GM18499 (cell line): ENCODE results near the gene GAS7.
A peak's percentile ranks its signal among the peaks of the same experiment; 100 is the strongest.

ENCODE experiments used
- ATAC-seq: cut with Tn5 transposase; IDR thresholded peaks from one replicate; pipeline ENCODE4 v1.9.1; 2021; ENCODE audit warnings: moderate number of reproducible peaks; ENCODE audit not compliant: insufficient read depth, unreplicated experiment

GAS7 gene

DNA sequence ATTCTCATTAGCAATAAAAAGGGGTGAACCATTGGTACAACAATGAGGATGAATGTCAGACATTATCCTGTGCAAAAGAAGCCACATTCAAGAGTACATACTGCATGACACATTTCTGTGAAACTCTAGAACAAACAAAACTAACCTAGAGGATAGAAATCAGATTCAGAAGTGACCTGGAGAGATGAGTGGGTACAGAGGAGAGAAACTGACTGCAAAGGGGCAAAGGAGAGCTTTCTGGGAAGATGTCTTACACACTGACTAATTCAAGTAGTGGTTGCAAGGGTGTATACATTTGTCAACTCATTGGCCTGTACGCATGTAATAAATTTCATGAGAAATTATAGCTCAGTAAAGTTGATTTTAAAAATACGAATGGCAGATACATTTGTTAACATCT lies 115.6 kb downstream of the GAS7 start:
- no peak for ATAC-seq

DNA sequence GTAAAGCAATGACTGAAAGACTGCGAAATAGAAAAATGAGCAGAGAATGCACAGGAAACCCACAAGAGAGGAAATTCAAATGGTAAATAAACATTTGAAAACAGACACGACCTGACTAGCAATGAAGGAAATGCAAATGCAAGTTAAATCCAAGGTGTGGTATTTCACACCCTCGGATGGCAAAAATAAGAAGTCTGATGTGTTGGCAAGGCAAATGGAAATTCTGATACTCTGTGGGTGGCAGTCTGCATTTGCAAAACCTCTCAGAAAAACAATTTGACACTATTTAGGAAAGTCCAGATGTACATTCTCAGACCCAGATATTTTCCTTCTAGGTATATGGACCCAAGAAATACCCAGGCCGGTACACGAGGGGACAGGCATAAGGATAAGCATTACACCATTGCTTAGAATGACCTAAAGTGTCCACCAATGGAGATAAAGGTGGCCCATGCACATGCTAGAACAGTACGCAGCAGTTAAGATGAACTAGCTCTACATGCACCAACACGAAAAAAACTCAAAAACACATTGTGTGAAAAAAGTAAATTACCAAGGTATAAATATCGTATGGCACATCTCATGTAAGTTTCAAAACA lies 116.7 kb downstream of the GAS7 start:
- no peak for ATAC-seq

DNA sequence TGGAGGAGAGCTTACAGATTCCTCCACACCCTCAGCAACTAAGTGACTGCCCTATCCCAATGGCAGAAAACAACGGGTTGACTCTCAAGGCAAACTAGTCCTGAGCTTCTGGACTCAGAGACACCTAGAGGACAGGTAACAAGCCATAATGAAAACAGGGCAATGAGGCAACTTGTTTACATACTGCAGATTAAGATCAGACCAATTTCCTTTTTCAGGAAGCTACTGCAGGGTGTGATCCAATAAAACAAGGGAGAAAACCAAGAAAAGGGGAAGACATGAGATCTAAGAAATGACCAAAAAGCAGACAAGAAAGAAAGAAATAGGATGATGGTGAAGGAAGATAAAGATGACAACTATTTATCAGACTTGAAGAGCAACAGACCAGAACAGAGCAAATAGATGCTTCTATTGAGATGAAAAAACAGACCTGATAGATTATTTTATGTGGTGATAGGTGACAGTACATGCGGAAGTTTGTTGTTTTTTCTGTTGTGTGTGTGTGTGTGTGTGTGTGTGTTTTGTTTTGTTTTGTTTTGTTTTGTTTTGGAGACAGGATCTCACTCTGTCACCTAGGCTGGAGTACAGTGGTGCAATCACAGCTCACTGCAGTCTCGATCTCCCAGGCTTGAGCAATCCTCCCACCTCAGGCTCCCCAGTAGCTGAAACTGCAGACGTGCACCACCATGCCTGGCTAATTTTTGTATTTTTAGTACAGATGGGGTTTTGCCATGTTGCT lies 120.7 kb downstream of the GAS7 start:
- no peak for ATAC-seq

DNA sequence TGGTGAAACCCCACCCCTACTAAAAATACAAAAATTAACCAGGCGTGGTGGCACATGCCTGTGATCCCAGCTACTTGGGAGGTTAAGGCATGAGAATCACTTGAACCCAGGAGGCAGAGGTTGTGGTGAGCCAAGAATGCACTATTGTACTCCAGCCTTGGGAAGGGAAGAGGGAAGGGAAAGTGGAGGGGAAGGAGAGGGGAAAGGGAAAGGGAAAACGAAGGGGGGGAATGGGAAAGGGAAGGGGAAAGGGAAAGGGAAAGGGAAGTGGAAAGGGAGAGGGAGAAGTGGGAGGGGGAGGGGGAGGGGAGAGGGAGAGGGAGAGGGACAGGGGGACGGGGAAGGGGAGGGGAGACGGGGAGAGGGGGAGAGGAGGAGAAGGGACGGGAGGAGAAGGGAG lies 122.5 kb downstream of the GAS7 start:
- ATAC-seq, result no peak

DNA sequence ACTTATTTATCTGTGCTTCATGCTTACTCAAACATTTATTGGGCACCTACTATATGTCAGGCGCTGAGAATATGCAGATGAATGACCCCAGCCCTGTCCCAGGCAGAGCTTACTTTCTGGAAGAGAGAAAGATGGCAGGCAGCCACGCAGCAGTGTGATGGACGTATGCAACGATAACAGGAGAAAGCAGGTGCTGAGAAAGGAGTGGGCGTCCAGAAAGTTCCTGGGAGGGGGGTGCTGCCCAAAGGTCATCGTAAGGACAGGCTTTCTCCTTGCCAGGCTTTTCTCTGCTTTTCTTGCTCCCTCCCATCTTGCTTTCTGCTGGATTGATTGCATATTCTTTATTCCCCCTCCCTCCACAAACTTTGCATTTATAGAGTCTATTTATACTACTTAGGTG lies 124.5 kb downstream of the GAS7 start:
- no peak for ATAC-seq

DNA sequence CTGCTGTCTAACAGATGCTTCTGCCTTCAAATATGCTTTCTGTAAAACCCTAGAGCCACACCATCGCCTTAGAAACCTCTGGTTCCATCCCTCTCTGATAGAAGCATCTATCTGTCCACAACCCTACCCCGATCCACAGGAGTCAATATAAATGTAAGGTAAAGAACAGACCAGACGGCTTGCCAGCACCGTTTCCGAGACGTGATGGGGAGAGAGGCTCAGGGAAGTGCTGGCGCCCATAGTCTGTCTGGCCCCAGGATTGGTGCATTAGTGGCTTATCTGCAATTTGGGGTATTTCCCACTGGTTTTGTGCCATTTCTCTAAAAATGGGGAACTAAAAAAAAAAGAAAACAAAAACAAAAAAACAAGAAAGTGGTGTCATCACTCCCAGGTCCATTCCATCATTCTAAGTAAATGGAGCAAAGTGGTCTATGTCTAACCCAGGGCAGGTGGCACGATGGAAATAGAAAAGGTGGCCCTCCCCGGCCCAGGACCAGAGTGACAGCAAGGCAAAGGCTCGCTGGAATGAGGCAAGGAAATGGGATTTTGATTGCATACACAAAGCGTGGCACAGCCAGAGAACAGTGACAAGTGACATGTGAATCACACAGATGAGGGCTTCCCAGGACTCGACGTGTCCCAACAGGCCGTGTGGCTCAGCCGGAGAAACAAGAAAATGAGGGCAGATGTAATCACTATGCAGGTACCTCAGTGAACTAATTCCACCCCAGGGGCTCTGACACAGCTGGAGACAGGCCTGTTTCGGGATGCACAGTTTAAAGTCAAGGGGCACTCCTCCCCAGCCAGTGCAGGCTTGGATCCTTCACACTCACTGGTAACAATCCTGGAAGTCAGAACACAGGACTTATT lies 125.6 kb downstream of the GAS7 start:
- ATAC-seq, result no peak

DNA sequence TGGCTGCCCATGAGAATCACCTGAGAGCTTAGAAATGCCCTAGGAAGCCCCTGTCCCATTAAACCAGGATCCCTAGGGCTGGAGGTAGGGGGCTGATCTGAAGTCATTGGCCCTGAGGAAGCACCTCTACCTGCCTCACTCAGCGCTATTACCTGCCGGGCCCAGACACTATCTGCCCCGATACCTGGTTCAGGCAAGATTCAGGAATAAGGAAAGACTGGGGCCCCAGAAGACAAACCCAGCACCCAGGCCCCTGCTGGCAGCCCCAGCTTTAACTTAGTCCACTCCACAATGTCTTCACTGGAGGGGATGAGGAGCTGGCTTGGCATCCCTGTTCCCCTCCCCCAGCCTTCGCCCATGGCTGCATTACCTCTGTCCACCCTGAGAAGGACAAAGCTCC lies 126.3 kb downstream of the GAS7 start:
- ATAC-seq, result no peak

DNA sequence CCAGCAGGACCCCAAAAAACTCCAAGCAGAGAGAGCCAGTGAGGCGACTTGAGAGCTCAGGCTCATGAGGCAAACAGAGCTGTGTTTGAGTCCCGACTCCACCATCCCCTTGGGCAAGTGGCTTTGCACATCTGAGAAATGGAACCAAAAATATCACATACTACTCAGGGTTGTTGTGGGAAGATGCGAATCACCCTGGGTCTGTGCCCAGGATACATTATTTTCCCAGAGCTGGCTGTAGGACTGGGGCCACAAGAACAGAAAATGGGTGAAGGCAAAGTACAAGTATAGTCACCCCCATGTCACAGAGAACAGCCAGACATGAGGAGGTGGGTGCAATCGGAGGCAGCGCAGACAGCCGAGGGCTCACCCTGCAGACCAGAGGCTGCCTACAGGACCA lies 127.3 kb downstream of the GAS7 start:
- ATAC-seq, result no peak

DNA sequence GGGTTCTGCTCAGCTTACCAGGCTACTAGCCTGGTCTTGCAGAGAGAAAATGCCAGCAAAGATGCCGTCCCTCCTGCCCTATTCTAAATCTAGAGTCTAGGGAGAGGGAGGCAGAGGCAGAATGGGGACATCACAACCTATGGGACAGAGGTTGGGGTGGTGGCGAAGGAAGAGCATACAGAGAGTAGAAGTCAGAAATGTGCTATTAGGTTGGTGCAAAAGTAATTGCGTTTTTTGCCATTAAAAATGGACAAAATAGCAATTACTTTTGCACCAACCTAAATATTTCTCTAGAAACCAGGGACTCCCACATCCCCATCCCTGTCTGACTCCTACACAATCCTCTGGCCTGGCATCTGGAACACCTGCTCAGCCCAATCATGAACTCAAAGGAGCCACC lies 127.7 kb downstream of the GAS7 start:
- ATAC-seq, result no peak

DNA sequence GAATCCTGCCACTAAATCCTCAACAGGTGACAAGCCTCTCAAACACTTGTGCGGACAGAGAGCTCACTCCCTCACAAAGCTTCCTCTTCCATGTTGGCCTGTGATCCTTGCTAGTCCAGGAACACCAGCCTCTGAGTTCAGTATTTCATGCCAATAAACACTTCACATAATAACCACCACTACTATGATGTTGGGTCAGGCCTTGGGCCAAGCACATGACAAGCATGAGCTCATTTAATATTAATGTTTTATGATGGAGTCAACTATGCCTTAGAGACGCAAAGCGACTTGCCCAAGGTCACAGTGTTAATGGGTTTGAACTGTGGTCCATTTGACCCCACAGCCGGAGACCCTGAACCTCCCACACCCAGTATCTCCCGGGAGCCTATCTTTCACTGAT lies 129.1 kb downstream of the GAS7 start:
- no peak for ATAC-seq

DNA sequence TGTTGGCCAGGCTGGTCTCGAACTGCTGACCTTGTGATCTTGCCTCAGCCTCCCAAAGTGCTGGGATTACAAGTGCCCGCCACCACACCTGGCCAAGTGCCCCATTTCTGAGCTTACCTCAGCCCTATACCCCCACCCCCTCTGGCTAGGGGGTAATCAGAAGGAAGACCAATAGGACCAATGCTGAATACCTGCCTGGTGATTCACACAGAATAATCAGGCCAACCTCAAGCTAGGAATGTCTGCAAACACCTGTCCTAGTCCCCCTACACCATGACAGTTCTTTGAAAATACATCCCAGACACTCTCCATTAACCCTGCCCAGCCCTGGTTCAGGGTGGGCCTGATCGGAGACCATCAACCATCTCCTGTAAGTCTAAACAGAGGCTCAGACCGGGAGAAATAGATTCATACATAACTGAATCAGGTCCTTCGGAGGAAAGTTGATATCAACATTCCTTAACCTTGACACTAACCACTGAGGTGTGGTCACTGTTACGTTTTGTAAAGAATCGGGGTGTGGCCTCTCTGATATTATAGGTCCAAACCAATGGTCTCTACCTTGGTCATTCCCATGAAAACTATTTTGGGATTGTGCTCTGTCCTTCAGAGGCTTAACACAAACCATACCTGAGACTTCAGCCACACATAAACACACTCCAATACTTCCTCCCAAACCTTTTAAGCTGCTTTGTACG lies 130.8 kb downstream of the GAS7 start:
- ATAC-seq, result no peak

DNA sequence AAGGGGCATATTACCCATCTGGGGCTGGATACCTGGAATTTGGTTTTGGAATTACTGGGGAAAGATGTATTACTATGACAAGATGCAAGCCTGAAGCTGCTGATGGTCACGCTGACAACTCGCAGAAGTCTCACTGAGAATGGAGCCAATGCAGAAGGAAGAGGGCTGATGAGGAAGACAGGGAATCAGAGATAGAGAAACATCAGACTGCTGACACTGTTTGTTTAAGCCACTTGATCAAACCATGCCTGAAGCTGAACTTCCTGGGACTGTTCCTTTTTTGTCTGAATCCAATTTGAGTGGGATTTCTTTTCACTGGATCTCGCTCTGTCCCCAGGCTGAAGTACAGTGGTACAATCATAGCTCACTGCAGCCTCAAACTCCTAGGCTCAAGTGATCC lies 133.9 kb downstream of the GAS7 start:
- no peak for ATAC-seq

DNA sequence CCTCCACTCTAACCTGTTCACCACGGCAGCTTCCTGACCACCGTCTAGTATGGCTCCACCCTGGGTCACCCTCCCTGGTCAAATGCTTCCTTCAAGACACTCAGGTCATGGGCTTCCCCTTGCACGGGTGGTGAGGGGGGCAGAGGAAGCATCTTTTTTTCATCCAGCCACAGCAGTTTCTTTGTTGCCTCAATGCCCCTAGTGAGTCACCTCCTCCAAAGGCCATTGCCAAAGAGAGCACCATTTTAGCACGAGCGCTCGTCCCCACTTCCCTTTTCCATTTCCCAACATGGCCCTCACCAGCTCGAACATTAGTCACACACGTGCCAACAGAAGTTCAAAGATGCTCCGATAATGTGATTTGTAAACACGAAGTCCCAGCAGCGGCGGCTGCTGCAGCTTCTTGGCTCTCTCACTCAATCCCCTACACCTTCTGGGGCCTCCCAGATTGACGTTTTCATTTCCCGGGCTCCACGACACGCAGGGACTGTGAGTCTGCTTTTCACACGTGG lies 134.6 kb downstream of the GAS7 start:
- ATAC-seq, result no peak

DNA sequence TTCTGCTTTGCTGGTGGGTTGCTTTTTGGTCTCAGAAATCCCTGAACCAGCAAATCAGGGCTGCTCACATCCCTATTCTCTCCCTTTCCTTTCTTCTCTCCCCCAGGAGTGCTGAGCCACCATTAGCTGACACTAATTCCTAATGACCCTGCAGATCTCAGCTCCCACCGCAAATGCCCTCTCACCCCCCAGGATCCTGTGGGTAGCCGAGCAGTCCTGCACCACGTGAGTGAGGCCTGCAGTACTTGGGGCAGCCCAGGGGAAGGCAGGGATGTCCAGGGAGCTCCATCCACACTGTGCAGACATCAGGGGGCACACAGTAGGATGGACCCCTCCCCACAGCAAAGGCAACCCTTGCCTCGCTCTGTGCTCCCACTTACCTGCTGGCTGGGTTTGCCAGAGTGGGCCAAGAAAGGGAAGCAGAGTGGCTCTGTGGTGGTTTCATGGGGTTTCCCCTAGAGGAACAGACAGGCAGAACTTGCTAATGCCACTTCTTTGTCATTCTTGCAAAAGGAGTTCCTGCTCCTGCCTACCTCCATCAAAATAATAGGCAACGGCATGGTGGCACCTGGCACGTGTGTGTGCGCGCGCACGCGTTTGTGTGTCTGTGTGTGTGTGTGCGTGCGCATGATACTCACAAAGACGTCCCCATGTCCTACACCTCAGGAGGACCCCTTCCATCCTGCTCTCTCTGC lies 135.6 kb downstream of the GAS7 start:
- ATAC-seq, result no peak

DNA sequence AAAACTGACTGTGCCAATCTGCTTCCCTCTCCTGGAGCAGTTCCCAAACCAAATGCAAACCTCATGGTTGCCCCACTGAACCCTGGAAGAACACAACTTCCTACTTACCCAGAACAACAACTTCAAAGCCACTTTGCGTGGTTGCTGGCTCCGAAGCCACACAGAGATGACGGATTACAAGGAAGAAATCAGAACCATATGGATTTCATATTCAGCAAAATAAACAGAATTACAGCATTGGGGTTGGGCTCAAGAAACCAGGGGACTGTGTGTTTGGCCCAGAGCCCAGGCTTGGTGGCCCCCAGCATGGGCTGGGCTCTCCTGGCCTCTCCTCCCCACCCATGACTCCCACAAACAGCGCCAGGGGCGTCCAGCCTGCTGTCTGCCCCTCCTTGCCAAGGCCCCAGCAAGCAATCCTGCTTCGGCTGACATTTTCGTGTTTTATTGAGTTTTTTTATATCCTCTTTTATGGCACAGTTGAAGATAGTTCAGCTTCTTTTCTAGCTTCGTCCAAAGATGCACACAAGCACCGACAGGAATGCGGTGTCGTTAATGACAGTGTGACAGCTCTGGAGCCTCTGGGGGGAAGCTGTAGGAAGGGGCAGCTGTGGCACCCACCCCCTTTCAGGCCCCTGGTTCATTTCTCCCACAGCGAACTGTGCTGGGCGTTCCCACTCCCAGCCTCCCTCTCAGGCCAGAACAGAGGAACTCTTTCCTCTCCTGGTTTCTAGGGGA lies 137.1 kb downstream of the GAS7 start:
- ATAC-seq, result no peak

DNA sequence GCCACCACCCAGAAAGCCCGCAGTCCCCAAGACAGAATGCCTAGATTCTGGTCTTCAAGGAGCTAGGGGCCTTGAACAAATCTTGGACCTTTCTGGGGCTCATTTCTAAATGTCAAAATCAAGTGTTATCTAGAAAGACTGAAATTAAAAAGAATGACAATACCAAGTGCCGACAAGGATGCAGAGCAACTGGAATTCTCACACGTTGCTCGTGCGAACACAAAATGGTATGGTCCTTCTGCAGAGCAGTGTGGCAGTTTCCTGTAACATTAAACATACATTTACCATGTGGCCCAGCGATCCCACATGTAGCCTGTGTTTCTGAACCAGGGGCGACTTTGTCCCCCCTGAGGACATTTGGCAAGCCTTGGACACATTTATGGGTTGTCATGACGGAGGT lies 137.9 kb downstream of the GAS7 start:
- ATAC-seq, result no peak

DNA sequence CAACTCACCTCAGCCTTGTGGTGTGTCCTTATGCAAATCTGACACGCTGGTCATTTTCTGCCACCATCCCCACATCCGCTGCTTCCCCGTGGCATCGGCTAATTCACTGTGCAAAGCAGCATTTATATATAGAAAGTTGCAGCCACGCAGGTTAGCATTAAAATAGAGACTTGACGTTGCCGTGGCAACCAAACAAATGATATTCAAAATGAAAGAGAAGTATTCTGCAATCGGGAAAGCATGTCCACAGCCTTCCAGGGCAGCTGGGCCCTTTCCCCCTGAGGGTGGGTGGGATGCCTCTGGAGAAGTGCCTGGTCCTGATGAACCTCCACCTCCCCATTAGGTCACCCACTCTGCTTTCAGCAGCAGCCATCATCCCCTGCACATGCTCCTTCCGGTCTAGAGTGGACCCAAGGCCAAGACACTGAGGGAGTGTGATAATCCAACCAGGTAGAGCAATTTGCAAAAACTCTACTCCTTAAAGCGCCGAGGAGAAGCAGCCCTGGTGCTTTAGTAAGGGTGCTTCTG lies 138.7 kb downstream of the GAS7 start:
- peak; percentile 69 for ATAC-seq

DNA sequence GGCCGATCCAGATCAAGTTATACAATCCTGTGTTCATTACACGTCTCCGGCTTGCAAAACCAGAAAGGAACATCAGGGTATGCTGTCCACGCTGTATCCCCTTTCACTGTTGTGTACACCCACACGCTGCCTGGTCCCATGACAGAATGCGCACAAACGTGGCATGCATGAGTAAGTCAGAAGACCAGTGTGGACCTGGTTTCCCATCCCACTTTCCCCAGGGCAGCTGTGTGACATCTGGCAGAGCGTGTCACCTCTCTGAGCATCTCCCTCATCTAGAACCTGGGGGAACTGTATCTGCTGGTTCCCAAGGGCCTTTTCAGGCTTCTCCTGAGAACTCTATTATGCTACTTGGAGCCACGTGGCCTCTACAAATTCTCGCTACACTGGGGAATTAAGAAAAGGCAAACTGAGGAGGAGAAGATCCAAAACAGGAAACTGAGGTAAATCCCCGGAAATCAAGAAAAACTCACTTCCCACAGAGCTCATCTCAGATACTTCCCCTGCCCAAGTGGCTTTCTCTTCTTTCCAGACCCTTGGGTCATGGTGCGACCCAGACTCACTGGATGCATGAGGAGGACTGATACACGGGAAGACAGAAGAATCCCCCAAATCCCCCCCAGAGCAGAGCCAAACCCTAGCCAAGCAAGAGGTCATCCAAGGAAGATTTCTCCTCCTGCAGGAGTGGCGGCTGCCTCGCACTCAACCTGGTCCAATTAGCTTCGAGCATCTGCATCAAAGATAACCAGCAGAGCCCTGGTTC lies 139.3 kb downstream of the GAS7 start:
- ATAC-seq, result no peak
